GM19324 (cell line): ENCODE results near the gene SERINC5.
"Not testable (repeated sequence)": the region's sequence is repeated elsewhere in the genome, so short reads cannot be mapped to it uniquely, and the experiment has no call there.

ENCODE experiments used
- ATAC-seq: cut with Tn5 transposase; IDR thresholded peaks from one replicate; pipeline ENCODE4 v1.9.1; 2021; ENCODE audit warnings: mild to moderate bottlenecking, moderate library complexity; ENCODE audit not compliant: unreplicated experiment, low FRiP score

The SERINC5 gene

DNA sequence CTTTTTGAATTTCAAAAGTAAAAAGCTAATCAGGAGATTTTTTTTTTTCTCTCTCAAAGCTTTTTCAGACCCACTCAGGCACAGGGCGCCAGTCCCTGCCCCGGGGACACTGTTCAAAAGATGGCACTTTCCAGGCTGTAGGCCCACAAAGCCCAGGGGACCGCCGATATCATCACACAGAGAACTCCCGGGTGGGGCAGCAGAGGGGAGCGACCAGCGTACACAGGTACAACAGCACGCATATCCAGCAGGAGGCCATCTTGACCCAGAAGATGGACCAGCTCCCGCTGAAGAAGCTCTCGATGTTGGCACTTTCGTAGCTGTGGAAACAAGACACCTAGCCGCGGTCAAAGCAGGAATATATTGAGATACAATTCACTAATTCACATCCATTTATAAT, 112.4 kb downstream of the SERINC5 start:
- no peak for ATAC-seq

DNA sequence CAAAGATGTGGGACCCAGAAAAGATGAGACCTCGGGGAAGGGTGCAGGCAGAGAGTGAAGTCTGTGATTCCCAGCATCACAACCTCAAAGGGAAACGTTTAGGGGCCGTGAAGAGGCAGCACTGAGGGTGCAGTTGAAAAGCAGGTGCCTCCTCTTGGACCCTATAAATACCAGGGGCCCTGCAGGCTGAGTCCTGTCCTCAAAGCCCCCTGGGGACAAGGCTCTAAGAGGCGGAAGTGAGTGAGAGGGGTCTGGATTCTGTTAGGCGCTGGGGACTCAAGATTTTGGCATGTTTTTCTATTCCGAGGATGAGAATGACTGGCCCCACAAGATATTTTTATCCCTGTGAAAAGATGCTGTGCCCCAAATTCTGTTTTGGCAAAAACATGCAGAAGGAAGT, 112.9 kb downstream of the SERINC5 start:
- no peak for ATAC-seq

DNA sequence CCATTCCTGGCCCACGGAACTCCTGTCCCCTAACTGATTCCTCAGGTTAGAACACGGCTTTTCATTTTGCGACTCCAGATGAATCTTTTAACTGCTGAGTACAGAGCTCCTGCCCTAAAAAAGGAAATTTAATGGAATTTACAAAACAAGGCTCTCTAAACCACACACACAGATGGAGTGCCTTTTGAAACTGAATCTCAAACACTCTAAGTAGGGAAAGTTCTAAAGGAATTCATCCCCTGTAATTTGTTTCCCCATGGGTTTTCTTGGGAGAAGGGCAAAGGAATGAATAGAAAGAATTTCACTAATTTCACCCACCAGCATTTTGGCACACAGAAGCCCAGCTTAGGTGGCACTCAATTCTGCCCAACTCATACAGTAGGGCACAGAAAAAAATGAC, 114.2 kb downstream of the SERINC5 start:
- ATAC-seq = no peak

DNA sequence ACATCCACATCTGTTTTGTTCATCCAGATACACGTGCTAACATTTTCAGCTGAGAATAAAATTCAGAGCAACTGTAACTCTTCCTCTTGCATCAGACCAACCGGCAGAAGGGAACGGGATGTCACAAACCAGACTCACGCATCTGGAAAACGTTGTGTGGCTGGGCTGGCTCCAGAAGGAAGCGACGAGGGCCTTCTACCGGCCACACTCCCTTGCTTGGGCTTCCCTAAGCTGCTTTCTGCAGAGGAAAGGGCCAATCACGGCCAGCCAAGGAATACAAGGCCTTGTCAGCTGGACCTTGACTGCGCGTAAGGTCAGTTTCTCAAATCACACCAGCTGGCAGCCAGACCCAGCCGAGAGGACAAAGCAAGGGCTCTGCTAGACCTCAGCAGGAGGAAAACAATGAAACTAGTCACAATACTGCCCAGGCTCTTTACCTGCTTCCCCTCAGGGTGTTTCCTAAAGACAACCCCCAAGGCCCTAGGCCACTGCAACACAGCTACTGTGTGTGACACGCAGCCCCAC, 114.6 kb downstream of the SERINC5 start:
- ATAC-seq = no peak

DNA sequence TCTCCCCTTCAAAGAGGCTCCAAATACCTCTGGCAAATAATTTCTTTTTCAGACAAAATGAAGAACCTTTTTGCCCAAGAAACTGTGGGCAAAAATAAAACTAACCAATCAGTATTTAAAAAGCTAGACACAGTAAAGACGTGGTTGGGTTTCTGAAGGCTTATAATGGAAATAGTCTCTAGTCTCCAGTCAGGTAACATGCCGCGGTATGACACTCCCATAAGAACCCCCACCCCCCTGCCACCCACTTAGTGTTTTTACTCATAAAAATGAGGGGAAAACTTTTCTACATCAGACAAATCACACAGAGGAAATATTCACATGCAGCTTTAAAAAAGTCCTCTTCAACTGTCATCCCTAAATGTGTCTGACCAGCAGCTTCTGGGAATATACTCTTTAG, 115.4 kb downstream of the SERINC5 start:
- no peak for ATAC-seq

DNA sequence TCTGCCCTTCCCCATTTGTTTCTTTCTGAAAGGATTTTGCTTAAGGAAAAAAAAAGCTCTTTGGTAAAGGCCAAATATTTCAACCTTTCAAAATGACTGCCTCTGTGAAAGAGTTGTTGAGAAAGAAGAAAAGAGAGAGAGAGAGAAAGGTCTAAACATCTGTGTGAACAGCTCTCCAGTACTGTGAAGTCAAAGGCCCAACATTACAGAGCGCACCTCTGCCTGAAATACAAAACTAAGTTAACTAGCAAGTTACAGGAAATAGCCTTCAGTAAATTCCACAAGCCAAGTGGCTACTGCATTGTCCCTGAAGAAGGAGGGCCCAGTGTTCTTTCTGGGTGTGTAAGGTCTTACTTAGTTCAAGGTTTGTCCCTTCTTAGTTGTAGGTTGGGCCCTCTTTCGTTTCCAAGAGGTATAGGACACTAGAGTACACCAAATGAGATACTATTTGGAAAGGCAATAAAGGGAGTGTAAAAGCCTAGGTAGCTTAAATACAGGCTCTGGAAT, 116.3 kb downstream of the SERINC5 start:
- ATAC-seq = no peak

DNA sequence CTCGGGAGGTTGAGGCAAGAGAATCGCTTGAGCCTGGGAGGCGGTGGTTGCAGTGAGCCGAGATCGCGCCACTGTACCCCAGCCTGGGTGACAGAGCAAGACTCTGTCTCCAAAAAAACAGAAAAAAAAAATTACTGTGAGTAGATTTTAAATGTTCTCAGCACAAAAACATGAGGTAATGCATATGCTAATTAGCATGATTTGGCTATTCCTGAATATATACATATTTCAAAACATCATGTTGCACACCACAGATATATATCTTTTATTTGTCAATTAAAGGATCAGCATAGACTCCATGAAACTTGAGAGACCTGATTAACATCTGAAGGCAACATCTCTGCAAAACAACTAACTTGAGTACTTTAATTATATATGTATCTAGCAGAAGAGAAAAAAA, 117.4 kb downstream of the SERINC5 start:
- no peak for ATAC-seq

DNA sequence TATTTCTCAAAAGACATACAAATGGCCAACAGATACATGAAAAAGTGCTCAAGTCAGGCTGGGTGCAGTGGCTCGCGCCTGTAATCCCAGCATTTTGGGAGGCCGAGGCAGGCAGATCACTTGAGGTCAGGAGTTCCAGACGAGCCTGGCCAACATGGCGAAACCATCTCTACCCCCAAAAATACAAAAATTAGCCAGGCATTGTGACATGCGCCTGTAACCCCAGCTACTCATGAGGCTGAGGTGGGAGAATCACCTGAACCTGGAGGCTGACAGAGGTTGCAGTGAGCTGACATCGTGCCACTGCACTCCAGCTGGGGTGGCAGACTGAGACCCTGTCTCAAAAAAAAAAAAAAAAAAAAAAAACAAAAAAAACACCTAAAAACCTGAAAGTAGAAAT, 119.0 kb downstream of the SERINC5 start:
- not testable (repeated sequence) for ATAC-seq

DNA sequence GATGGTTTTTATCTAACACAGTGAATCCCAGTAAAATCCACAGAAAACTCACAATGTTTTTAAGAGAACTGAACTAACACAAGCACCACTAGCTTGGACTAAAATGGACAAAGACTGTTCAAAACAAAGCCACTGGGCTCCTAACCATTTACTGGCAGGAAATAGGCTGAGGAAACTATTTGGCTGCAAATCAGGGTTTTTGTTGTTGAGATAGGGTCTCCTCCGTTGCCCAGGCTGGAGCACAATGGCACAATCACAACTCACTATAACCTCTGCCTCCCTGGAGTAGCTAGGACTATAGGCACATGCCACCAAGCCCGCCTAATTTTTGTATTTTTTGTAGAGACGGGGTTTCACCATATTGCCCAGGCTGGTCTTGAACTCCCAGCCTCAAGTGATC, 121.0 kb downstream of the SERINC5 start:
- no peak for ATAC-seq

DNA sequence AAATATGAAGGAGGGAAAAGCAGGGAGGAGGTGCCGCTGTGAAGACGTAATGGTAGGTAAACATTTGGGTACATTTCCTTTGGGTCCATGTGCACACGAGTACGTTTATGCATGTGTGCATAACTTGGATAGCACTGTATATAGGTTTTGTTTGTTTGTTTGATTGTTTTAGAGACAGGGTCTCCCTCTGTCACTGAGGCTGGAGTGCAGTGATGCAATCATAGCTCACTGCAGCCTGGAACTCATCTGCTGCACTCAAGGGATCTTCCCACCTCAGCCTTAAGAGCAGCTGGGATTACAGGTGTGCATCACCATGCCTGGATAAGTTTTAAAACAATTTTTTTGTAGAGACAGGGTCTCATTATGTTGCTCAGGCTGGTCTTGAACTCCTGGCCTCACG, 126.7 kb downstream of the SERINC5 start:
- ATAC-seq = no peak

DNA sequence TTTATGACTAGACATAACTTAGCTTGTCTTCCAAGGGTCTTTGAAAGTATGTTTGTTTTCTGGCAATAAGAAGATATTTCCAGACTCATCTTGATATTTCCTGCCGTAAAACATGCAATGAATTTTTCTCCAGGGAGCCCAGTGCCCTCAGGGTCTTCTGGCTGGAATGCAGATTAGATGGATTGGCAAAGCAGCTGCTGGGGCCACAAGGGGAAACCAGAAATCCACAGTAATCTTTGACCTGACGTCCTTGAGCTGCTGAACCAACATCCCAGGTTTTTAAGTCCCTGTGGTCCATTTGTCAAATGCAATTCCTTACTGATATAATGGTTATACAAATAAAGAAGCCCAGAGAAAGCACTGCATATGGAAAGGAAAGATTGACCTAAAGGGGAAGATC, 127.7 kb downstream of the SERINC5 start:
- ATAC-seq = no peak

DNA sequence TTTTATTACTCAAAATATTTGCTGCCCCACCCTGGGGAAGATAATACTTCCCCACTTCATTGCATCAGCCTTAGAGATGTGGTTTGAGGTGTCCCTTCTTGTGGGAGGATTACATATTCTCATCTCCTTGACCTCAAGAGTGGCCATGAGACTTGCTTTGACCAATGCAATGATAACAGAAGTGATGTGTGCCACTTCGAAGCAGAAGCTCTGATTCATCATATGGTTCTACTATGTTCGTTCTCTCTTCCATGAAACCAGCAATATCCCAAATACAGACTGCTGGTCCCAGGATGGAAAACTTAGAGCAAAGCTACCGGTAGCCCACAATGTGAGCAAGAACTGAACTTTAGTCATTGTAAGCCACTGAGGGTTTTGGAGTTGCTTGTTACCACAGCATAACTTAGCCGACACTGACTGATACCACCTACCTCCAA, 128.7 kb downstream of the SERINC5 start:
- no peak for ATAC-seq

DNA sequence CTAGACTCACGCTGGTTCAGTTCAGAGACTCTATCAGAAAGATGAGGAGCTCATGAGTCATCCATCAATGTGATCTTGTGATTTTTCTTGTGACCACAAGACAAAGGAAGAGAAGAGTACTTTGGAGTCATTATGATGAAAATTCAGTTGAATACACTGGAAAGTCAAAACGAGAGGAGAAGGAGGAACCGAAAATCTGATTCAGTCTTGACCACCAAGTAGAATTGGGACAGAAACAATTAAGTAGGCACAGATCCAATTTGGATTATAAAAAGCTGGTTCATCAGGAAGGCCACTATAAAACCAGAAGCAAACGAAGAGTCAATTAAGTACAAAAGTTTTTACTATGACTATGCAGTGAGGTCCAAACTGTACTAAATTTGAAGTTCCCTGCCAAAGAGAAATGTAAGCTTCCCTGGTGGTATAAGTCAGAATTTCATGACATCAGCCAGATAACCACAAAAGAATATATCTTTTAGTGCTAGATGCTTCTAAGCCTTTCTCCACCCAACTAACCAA, 129.8 kb downstream of the SERINC5 start:
- peak; percentile 42 for ATAC-seq

DNA sequence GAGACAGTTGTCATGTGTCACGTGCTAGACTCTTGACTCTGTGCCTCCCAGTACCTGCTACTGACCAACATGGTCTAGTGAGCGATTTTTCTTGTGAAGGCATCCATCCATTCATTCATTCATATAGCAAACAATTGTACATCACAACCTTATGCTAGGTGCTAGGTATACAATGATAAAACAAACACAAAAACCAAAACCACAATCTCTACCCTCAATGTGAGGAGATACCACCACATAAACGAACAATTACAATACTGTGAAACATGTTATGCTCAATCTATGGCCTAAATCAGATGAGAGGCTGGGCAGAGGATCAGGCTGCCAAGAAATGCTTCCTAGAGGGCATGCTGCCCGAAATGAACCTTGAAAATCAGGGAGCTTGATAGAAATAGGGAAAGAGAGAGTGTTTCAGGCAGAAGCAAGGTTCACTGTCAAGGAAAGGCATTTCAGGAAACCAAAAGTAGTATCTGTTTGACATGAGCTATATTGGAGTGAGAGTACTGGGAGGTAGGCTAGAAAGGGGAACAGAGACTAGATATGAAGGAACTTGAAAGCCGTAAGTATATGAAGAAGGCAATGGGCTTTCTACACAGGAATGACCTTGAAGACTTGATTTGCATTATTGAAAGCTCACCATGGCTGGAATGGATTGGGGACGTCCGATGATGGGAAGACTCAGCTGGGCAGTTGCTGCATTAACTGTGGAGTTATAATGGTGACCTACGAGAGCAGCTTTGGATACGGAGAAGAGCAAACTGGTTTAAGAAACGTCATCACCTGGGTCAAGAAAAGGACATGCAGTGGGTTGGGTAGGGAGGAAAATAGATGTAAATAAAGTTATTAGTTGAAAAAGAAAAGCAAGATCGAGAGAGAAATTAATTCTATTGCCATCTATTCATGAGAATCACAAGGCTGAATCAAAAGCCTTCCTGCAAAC, 130.6 kb downstream of the SERINC5 start:
- ATAC-seq = peak; percentile 89

DNA sequence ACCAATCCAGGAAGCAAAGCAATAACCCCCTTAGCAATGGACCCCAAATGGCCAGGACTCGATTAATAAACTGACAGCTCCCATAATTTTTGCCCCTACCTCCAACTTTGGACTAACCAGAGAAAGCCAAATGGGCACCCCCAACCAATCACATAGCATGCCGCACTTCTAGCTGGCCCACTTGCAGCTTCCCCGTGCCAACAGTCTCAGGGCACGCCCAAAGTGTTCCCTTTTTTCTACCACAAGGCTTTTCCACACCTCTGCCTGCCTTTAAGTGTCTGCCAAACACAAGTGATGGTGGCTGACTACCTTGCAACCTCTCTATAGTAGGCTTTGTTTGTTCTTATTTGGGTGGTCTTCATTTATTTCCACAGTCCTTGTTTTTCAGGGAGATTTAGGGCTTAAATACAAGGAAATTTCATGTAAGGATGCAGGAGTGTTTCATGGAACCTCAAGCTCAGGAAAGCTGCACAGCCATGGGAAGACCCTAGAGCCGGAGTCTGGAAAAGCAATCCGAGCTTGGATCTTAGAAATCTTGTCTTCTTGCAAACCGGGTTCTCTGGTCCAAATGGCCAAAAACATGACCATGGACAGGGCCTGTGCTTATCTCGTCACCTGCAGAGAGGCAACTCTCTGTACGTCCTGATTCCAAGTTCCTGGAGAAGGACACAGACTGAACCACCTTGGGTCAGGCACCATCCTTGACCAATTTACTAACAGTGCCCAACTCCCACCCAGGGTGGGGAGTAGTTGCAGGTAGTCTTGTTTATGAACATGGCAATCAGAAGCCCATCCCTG, 131.5 kb downstream of the SERINC5 start:
- ATAC-seq = no peak

DNA sequence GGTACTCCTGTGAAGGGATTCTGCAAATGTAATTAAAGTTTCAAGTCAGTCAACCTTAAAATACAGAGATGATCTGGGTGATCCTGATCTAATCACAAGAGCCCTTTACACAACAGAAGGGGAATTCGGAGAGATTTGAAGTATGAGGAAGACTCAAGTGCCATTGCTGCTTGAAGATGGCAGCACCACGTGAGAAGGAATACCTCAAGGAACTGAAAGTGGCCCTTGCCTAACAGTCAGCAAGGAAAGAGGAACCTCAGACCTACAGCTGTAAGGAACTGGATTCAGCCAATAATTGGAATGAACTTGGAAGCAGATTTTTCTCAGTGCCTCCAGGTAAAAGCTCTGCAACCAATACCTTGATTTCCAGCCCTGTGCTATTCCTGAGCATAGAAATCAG, 133.3 kb downstream of the SERINC5 start:
- ATAC-seq = no peak

DNA sequence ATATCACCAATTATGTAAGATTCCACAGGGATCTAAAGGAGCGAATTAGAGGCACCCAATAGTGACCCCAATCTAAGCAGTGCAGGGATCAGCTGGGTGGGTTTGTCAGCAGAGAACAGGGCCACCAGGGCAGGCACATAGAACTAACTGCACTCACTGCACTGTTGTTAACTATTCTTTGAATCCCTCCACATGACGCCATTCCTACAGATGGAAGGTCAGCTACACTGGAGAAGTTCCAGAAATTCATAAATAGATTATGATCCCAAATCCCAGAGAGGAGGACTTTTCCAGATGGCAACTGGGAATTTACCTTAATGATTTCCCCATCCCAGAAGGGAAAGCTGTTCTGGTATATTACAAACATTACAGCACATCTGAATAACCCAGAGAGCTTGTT, 136.5 kb downstream of the SERINC5 start:
- ATAC-seq = no peak

DNA sequence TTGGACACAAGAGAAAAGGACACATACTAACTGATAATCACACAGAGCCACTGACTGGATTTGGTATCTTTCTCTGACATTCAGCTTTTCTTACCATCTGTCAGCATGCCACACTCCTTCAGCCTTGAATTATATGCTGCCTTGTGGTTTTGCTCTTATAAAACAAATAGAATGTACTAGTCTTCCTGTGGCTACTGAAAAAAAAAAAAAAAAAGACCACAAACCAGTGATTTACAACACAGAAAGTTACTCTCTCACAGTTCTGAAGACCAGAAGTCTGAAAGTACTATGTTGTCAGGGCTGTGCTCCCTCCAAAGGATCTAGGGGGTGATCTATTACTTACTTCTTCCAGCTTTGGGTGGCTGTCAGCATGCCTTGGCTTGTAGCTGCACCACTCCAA, 138.4 kb downstream of the SERINC5 start:
- ATAC-seq = no peak

DNA sequence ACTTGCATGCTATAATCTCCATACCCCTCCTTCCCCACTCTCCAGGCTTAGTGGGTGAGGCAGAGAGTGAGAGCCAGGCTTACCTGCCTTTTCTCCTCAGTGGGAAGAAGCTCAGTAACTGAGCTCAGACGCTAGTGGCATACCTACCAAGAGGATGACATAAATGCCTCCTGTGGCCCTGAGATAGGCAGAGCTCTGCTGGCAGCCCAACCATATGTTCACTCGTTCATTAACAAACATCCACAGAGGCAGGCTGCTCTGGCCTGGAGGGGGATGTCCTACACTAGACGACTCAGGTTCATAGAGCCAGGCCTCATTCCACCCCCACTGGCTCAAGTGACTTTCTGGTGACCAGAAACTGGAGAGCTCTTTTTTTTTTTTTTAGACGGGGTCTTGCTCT, 139.4 kb downstream of the SERINC5 start:
- ATAC-seq = no peak

DNA sequence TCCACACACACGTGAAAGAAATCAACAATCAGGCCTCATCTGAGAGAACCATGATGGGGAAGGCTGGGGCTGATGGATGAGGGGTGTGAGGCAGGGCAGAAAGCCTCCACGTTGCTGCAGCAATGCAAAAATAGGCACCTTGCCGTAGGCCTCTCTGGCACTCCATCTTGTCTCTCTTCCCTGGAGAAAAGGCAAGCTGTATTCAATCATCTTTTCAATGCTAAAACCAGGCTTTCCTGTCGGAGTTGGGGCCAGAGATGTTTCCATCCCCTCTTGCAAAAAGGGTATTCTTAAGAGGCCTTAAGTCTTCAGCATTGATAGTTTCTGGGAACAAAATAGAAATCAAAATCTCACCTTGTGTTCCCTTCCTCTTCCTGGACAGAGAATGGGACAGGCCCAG, 139.8 kb downstream of the SERINC5 start:
- no peak for ATAC-seq

DNA sequence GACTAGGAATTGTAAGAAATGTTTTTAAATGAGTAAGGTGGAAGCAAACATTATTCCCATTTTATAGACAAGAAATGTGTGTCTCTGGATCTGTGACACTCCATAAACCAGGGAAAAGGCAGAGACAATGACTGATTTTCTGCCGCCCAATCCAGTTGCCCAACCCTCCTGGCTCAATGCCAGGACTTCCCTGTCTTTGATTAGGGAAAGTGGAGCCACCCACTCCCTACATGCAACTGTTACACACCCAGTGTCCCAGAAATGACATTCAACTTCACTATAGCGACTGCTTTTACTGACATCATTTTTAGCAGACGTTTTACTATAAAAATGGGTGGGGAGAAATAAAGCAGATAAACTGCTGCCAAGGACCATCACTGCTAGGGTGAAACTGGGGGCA, 141.0 kb downstream of the SERINC5 start:
- no peak for ATAC-seq
